GM21717 (cell line): ENCODE data around the gene ARHGEF25.
"Not testable (repeated sequence)": the region's sequence is repeated elsewhere in the genome, so short reads cannot be mapped to it uniquely, and the experiment has no call there.

Experiments used
- ATAC-seq: cut with Tn5 transposase; IDR thresholded peaks from one replicate; pipeline ENCODE4 v1.9.1; 2021; ENCODE audit warnings: mild to moderate bottlenecking, moderate library complexity; ENCODE audit not compliant: unreplicated experiment

The ARHGEF25 gene

DNA sequence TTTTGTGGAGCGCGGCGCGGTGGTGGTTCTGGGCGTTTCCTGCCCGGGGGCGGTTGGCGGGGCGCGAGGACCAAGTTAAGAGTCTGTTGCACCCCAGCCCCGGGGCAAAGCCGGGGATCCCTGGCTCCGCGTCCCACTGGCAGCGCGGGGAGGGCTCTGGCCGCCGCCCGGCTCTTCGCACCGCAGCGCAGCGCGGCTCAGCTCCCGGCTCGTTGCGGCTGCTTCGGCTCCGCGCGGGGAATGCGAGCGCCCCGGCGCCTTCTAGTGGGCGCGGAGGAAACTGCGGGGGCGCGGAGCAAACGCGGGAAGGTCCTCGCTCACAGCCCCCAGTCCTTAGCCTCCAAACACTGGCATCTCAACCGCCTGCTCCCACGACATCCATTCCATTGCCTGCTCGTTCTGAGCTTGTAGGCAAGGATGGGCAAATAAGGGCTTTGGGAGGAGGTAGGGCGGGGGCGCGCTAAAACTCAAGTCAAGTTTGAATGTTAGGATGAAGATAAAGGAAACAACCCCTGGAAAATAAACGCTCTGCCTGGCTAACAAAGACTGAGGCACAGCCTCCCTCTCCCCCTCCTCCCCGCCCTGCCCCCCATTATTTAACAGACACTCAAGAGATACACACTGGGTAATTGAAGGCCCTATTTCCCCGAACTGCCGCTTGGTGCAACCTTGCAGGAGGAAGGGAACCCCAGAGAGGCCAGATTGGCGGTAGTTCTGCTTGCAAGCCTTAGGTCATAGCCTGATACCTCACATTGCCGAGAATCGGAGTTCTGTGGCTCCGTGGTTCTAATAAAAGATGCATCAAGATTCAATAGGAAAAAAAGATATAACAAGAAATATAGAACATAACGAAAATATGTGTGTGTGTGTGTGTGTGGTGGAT, 22.0 kb downstream of the ARHGEF25 start, which contains the start of gene B4GALNT1:
TSS of gene B4GALNT1 (minus strand) at position 244 of the 883 bp plus-strand sequence. CDS start 1,069 bp downstream, outside the sequence.
- peak; percentile 84 for ATAC-seq

GRCh38 chr12:57636731-57637130, 25.5 kb downstream of the ARHGEF25 start:
- ATAC-seq, result not testable (repeated sequence)

DNA sequence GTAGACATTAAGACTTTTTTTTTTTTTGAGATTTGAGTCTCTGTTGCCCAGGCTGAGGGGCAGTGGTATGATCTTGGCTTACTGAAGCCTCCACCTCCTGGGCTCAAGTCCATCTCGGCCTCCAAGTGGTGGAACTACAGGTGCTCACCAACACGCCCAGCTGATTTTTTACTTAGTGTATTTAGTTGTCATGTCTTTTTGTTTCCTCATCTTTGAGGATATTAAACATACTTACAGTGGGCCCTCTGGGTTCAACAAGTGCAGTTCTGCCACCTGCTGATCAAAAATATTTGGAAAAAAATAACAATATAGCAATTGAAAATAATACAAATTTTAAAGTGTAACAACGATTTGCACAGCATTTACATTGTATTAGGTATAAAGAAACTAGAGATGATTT, 26.1 kb downstream of the ARHGEF25 start:
- ATAC-seq, result no peak

DNA sequence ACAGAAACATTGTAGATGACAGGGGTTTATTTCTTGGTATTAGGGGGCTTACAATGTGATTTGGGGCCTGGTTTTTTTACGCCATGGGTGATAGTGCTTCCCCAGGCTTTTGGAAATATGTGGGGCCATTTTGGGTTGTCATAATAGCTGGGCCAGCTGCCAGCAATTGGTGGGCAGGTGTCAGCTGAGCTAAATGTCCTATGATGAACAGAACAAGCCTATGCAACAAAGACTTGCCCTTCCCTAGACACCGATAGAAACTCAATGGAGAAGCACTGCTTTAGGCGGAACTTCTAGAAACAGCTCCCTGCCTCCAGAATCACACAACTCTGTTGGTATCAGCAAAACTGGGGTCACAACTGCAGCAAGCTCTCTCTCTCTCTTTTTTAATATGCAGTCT, 26.9 kb downstream of the ARHGEF25 start:
- ATAC-seq, result no peak

DNA sequence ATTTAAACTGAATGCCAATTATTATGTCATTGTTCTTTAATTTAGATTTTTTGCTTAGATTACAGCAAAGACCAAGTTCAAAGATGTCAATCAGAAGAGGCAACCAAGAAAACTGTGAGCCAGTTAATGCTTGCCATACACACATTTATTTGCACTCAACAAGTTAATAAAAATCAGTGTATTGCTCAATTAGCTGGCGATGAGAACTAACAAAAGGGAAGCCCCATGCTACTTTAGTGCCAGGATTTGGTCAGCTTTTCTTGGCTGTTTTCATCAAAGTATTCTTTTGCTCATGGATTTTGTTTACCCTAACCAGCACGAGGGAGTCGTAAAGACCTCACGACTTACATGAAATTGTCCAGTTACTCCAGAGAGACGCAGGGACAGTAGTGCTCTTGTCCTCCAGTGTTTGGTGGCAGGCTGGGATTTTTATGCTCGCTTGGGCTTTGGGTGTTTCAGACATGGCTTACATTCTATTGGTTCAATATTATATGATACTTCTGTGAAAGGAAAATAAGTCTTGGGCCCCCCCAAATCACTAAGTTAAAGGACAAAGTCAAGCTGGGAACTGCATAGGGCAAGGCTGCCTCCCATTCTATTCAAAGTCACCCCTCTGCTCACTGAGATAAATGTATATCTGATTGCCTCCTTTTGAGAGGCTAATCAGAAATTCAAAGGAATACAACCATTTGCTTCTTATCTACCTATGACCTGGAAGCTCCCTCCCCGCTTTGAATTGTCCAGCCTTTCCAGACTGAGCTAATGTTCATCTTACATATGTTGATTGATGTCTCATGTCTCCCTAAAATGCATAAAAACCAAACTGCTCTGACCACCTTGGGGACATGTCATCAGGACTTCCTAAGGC, 29.2 kb downstream of the ARHGEF25 start:
- no peak for ATAC-seq

GRCh38 chr12:57641699-57642442, 30.6 kb downstream of the ARHGEF25 start:
- no peak for ATAC-seq

DNA sequence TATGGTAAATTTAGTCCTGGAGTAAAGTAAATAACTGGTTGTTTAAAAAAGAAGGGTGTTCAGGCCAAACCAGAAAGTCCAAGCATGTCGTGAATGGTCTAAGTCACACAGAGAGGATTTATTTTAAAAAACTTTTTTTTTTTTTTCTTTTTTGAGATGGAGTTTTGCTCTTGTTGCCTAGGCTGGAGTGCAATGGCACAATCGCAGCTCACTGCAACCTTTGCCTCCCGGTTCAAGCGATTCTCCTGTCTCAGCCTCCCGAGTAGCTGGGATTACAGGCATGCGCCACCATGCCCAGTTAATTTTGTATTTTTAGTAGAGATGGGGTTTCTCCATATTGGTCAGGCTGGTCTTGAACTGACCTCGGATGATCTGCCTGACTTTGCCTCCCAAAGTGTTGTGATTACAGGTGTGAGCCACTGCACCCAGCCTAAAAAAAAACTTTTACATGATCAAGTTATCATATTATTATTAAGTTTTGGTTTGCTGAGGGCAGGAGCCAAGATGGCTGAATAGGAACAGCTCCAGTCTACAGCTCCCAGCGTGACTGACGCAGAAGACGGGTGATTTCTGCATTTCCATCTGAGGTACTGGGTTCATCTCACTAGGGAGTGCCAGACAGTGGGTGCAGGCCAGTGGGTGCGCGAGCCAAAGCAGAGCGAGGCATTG, 34.9 kb downstream of the ARHGEF25 start:
- not testable (repeated sequence) for ATAC-seq

DNA sequence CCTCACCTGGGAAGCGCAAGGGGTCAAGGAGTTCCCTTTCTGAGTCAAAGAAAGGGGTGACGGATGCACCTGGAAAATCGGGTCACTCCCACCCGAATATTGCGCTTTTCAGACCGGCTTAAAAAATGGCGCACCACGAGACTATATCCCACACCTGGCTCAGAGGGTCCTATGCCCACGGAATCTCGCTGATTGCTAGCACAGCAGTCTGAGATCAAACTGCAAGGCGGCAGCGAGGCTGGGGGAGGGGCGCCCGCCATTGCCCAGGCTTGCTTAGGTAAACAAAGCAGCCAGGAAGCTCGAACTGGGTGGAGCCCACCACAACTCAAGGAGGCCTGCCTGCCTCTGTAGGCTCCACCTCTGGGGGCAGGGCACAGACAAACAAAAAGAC, 35.4 kb downstream of the ARHGEF25 start:
- ATAC-seq, result not testable (repeated sequence)

- ATAC-seq, result no peak
These were observed 42.8 kb downstream of the ARHGEF25 start for GRCh38 chr12:57654042-57654441.

GRCh38 chr12:57655541-57656240, 44.5 kb downstream of the ARHGEF25 start:
- ATAC-seq, result no peak

DNA sequence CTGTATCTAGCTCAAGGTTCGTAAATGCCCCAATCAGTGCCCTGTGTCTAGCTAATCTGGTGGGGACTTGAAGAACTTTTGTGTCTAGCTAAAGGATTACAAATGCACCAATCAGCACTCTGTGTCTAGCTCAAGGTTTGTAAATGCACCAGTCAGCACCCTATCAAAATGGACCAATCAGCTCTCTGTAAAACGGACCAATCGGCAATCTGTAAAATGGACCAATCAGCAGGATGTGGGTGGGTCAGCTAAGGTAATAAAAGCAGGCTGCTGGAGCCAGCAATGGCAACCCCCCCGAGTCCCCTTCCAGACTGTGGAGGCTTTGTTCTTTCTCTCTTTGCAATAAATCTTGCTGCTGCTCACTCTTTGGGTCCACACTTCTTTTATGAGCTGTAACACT, 45.2 kb downstream of the ARHGEF25 start:
- ATAC-seq, result not testable (repeated sequence)

GRCh38 chr12:57657744-57658143, 46.5 kb downstream of the ARHGEF25 start:
- no peak for ATAC-seq

DNA sequence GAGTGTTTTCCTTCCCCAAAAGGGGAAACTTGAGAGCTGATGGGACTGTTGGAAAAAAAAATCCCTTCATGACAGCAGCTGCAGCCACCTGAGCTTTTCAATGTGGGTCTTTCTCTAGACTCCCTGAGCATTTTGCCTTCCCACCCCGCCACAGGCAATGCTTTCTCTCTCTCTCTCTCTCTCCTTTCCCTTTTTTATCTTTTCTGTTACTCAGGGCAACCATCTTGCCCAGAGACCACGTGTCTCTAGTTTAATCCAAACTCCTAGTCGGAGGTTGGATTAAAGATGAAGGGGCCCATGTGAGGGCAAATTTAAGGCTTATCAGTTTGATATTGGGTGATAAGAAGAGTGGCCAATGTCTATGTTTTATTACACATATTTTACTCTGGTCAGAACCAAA, 47.7 kb downstream of the ARHGEF25 start:
- no peak for ATAC-seq

- no peak for ATAC-seq
These were observed 50.1 kb downstream of the ARHGEF25 start for GRCh38 chr12:57661376-57661775.

DNA sequence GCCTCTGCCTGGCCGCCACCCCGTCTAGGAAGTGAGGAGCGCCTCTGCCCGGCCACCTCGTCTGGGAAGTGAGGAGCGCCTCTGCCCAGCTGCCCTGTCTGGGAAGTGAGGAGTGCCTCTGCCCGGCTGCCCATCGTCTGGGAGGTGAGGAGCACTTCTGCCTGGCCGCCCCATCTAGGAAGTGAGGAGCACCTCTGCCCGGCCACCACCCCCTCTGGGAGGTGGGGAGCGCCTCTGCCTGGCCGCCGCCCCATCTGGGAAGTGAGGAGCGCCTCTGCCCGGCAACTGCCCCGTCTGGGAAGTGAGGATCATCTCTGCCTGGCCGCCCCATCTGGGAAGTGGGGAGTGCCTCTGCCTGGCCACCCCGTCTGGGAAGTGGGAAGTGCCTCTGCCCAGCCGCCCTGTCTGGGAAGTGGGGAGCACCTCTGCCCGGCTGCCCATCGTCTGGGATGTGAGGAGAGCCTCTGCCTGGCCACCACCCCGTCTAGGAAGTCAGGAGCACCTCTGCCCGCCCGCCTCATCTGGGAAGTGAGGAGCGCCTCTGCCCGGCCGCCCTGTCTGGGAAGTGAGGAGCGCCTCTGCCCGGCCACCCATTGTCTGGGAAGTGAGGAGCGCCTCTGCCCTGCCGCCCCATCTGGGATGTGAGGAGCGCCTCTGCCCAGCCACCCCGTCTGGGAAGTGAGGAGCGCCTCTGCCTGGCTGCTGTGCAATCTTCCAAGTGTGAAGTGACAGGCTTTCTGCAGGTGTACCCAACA, 54.0 kb downstream of the ARHGEF25 start:
- not testable (repeated sequence) for ATAC-seq
